Keratinocyte (primary cell): ENCODE measurements around the gene VIT. TPM values are rescaled to one million over a fixed set of nuclear protein-coding genes. Genes with fewer than 3 reads are reported as not detected.
A peak's percentile ranks its signal among the peaks of the same experiment; 100 is the strongest.

Source experiments
- DNase-seq: peaks from one replicate; pipeline ENCODE4 v3.0.0-alpha.2; 2011; ENCODE audit warnings: low read depth, missing footprints, low spot score
- FAIRE-seq: peaks from 2 replicates; lab custom pipeline; 2011; peaks lifted over from hg19 to GRCh38; lab: Jason Lieb, UNC
- H2AFZ ChIP-seq: 2 replicates; pipeline ENCODE4 v1.6.0; 2012; ENCODE audit warnings: low read length, control low read depth, inconsistent platforms; ENCODE audit not compliant: control insufficient read depth
- H3K27ac ChIP-seq: 2 replicates; pipeline ENCODE4 v1.5.1; 2011; ENCODE audit warnings: low read length; ENCODE audit not compliant: control insufficient read depth, insufficient read depth
- H3K27me3 ChIP-seq: 3 replicates; pipeline ENCODE4 v1.6.0; 2011; ENCODE audit warnings: low read length; ENCODE audit not compliant: control insufficient read depth, insufficient read depth; ENCODE audit errors: extremely low read depth
- H3K36me3 ChIP-seq, 2 experiments: 2 replicates in 1 of 2; 3 replicates in 1 of 2; pipeline ENCODE4 v1.5.1; 2011; ENCODE audit warnings: low read length in 2 of 2, mild to moderate bottlenecking in 1 of 2; ENCODE audit not compliant: control insufficient read depth in 2 of 2, insufficient read depth in 2 of 2; ENCODE audit errors: extremely low read depth in 1 of 2
- H3K4me1 ChIP-seq: 3 replicates; pipeline ENCODE4 v1.5.1; 2011; ENCODE audit warnings: low read length; ENCODE audit not compliant: control insufficient read depth, insufficient read depth; ENCODE audit errors: extremely low read depth
- H3K4me2 ChIP-seq: 3 replicates; pipeline ENCODE4 v1.6.0; 2011; ENCODE audit warnings: low read depth, low read length; ENCODE audit not compliant: control insufficient read depth, insufficient read depth; ENCODE audit errors: extremely low read depth
- H3K4me3 ChIP-seq, 3 experiments: fragments of 200-600 bp in 1 of 3; sonication (generic) in 1 of 3; 2 replicates in 2 of 3; 3 replicates in 1 of 3; pipeline ENCODE4 v1.5.1; 2011 to 2016; ENCODE audit warnings: low read length in 3 of 3, mild to moderate bottlenecking in 3 of 3, control low read depth in 2 of 3, inconsistent platforms in 1 of 3, low read depth in 1 of 3, mixed read lengths in 1 of 3, mixed run types in 1 of 3, moderate library complexity in 1 of 3; ENCODE audit not compliant: control insufficient read depth in 2 of 3, insufficient read depth in 2 of 3; ENCODE audit errors: extremely low read depth in 1 of 3
- H3K79me2 ChIP-seq: 2 replicates; pipeline ENCODE4 v1.6.0; 2012; ENCODE audit warnings: low read length; ENCODE audit not compliant: control insufficient read depth, insufficient read depth
- H3K9ac ChIP-seq: 3 replicates; pipeline ENCODE4 v1.6.0; 2011; ENCODE audit warnings: low read length; ENCODE audit not compliant: control insufficient read depth, insufficient read depth; ENCODE audit errors: extremely low read depth
- H3K9me1 ChIP-seq: 3 replicates; pipeline ENCODE4 v1.6.0; 2011; ENCODE audit warnings: low read length; ENCODE audit not compliant: control insufficient read depth, insufficient read depth; ENCODE audit errors: extremely low read depth
- H3K9me3 ChIP-seq: 2 replicates; pipeline ENCODE4 v1.5.1; 2012; ENCODE audit warnings: low read depth, low read length; ENCODE audit not compliant: control insufficient read depth
- H4K20me1 ChIP-seq: 3 replicates; pipeline ENCODE4 v1.6.0; 2011; ENCODE audit warnings: low read length; ENCODE audit not compliant: control insufficient read depth, insufficient read depth; ENCODE audit errors: extremely low read depth
- EZH2 ChIP-seq: IDR thresholded peaks from one replicate; pipeline ENCODE4 v1.6.1; 2012; ENCODE audit warnings: inconsistent platforms, mild to moderate bottlenecking, low read length, moderate library complexity
- dilution Hi-C: fragments of 300-500 bp; cut with MboI; formaldehyde crosslinking; loops from one replicate; pipeline ENCODE4 v1.7.0; 2020; ENCODE audit warnings: low sequenced_read_pairs; ENCODE audit not compliant: extremely low pct_ligation_motif_present
- polyA plus RNA-seq, 5 experiments: library from polyadenylated mRNA; depleted of rRNA in 3 of 5; stranded (reverse) in 3 of 5; stranded (forward) in 1 of 5; unstranded in 1 of 5; fragments of >200 nt; gene quantifications; 1 replicate in 1 of 5; 2 replicates in 3 of 5; 3 replicates in 1 of 5; pipeline versions ENCODE4 v1.2.1 to v1.2.3, GENCODE V29; 2011 to 2012; ENCODE audit warnings: missing spikeins in 2 of 5, low read depth in 1 of 5, low replicate concordance in 1 of 5
- TF ChIP-seq, protein P1 (sequence below), 3 experiments: IDR thresholded peaks in 1 of 3; conservative IDR thresholded peaks in 1 of 3; optimal IDR thresholded peaks in 1 of 3; 2 replicates in 2 of 3; 3 replicates in 1 of 3; pipeline versions ENCODE3 to v1.5.1; 2011; ENCODE audit warnings: low read length in 3 of 3, mild to moderate bottlenecking in 3 of 3, moderate library complexity in 2 of 3, control low read depth in 1 of 3, inconsistent platforms in 1 of 3; ENCODE audit not compliant: insufficient read depth in 2 of 3; ENCODE audit errors: extremely low read depth in 1 of 3

The VIT gene
- polyA plus RNA-seq, 1 donor (not counting 4 experiments of a cell fraction or from before 2014, with no cell fraction given), result 0.79 TPM

DNA sequence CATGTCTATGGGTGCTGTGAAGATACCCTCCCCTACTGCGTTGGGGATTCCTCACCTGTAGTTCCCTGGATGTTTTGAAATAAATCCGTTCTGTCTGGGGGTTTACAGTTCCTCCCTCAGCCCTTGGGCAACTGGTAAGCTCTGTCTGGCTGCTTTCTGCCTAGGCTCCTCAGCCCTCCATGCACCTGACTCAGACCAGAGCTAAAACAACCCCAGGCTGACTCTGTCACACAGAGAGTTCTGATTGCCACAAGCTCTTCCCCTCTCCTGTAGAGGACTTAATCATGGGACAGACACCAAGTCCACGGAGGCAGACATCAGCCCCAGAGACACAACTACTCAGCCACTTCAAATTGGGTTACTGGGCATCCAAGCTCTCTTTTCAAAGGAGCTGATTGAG lies 6.3 kb downstream of the VIT start:
- dilution Hi-C loops, result no loop called here
- no peaks in the 10 kb centered on the region for H3K9me1 ChIP-seq
- H3K79me2 ChIP-seq, result no peaks in the 10 kb centered on the region
- H3K4me3 ChIP-seq, result no peak overlapping the region
- FAIRE-seq (no peak), DNase-seq (no peak)
- H3K27me3 ChIP-seq, result no peaks in the 10 kb centered on the region
- H2AFZ ChIP-seq, result no peak overlapping the region
- no peaks in the 10 kb centered on the region for H4K20me1 ChIP-seq
- no peak overlapping the region for H3K4me2 ChIP-seq
- no peak overlapping the region for H3K9ac ChIP-seq
- no peaks in the 10 kb centered on the region for H3K36me3 ChIP-seq
- TF ChIP-seq EZH2, result no peak
- TF ChIP-seq, protein P1, sequence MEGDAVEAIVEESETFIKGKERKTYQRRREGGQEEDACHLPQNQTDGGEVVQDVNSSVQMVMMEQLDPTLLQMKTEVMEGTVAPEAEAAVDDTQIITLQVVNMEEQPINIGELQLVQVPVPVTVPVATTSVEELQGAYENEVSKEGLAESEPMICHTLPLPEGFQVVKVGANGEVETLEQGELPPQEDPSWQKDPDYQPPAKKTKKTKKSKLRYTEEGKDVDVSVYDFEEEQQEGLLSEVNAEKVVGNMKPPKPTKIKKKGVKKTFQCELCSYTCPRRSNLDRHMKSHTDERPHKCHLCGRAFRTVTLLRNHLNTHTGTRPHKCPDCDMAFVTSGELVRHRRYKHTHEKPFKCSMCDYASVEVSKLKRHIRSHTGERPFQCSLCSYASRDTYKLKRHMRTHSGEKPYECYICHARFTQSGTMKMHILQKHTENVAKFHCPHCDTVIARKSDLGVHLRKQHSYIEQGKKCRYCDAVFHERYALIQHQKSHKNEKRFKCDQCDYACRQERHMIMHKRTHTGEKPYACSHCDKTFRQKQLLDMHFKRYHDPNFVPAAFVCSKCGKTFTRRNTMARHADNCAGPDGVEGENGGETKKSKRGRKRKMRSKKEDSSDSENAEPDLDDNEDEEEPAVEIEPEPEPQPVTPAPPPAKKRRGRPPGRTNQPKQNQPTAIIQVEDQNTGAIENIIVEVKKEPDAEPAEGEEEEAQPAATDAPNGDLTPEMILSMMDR (optimal IDR thresholded peaks at IDR 0.05 in 1 of 3, IDR thresholded peaks at IDR 0.05 in 1 of 3, conservative IDR thresholded peaks at IDR 0.05 in 1 of 3; ENCODE audit: extremely low read depth in 1 of 3, insufficient read depth in 2 of 3, low read length in 3 of 3), result no peak
- no peak overlapping the region for H3K27ac ChIP-seq
- H3K4me1 ChIP-seq, result peaks cover 59% of the 10 kb centered on the region
- no peaks in the 10 kb centered on the region for H3K9me3 ChIP-seq

DNA sequence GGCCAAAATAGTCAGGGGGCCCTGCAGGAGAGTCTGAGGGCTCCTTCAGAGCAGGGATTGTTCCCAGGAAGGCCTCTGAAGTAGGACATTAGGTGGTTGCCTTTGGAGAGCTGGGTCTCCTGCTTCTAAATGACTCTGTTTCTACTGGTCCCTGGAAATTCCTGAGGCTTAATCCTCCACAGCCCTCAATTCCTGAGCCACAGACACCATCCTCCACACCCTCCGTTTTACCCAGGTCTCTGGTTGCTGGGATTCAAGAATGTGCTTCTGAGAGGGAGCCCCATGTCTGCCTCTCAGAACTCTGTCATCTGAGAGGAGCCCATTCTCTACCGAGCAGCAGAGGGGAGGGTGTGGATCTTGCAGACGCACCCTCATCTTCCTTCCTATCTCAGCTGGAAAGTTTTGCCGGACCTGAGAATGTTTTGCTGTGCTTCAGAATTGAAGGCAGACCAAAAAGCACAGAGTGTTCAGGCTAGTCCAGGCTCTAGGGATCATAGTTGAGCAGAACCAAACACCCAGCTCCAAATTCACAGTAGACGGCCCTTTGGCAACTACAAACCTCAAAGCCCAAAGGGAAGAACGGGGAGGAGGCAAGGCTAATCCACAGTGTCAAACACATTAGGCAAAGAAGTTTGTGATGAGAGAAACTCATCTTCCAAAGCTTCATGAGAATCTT lies 8.1 kb downstream of the VIT start:
- no peaks in the 10 kb centered on the region for H3K36me3 ChIP-seq
- H3K27ac ChIP-seq, result no peak overlapping the region
- no peak overlapping the region for H3K9ac ChIP-seq
- no peaks in the 10 kb centered on the region for H3K27me3 ChIP-seq
- H3K79me2 ChIP-seq, result no peaks in the 10 kb centered on the region
- no peaks in the 10 kb centered on the region for H3K9me3 ChIP-seq
- dilution Hi-C loops, result no loop called here
- TF ChIP-seq, protein P1 (optimal IDR thresholded peaks at IDR 0.05 in 1 of 3, IDR thresholded peaks at IDR 0.05 in 1 of 3, conservative IDR thresholded peaks at IDR 0.05 in 1 of 3; ENCODE audit: extremely low read depth in 1 of 3, insufficient read depth in 2 of 3, low read length in 3 of 3), result no peak
- no peak for TF ChIP-seq EZH2
- FAIRE-seq (no peak), DNase-seq (no peak)
- no peaks in the 10 kb centered on the region for H3K9me1 ChIP-seq
- peaks cover 62% of the 10 kb centered on the region for H3K4me1 ChIP-seq
- H3K4me3 ChIP-seq, result no peak overlapping the region
- peak overlapping the region; percentile 5 for H2AFZ ChIP-seq
- no peaks in the 10 kb centered on the region for H4K20me1 ChIP-seq
- H3K4me2 ChIP-seq, result no peak overlapping the region
